Activated CD8-positive, alpha-beta memory T cell treated with anti-CD3 and anti-CD28 coated beads, Interleukin-2, amount 50 U/mL, for 48 hours (primary cell): Measurements from ENCODE around the gene NOXA1.
"Not testable (repeated sequence)": the region's sequence is repeated elsewhere in the genome, so short reads cannot be mapped to it uniquely, and the experiment has no call there.

ENCODE experiments used
- DNase-seq: peaks from one replicate; pipeline ENCODE4 v3.0.0-alpha.2; 2020

Gene NOXA1

GRCh38 chr9:137406085-137406760, 17.0 kb upstream of the NOXA1 start:
- no peak for DNase-seq

GRCh38 chr9:137406876-137407589, 16.2 kb upstream of the NOXA1 start:
- DNase-seq, result peak; percentile 84

- no peak for DNase-seq
These were observed 15.4 kb upstream of the NOXA1 start for GRCh38 chr9:137407590-137408300.

- DNase-seq, result no peak
These were observed 14.4 kb upstream of the NOXA1 start for GRCh38 chr9:137408651-137409405.

- DNase-seq, result no peak
These were observed 13.7 kb upstream of the NOXA1 start for GRCh38 chr9:137409515-137409914.

- DNase-seq, result not testable (repeated sequence)
These were observed 12.8 kb upstream of the NOXA1 start for GRCh38 chr9:137410236-137410890.

GRCh38 chr9:137410891-137411249, 12.3 kb upstream of the NOXA1 start:
- no peak for DNase-seq

GRCh38 chr9:137411260-137411644, 11.9 kb upstream of the NOXA1 start:
- no peak for DNase-seq

- DNase-seq, result peak; percentile 76
These were observed 11.4 kb upstream of the NOXA1 start for GRCh38 chr9:137411645-137412380.

GRCh38 chr9:137412431-137412830, 10.8 kb upstream of the NOXA1 start:
- no peak for DNase-seq

GRCh38 chr9:137415451-137415850, 7.7 kb upstream of the NOXA1 start:
- DNase-seq, result no peak

GRCh38 chr9:137416006-137416562, 7.1 kb upstream of the NOXA1 start:
- no peak for DNase-seq

GRCh38 chr9:137416563-137417151, 6.5 kb upstream of the NOXA1 start:
- no peak for DNase-seq

GRCh38 chr9:137417161-137418021, 5.8 kb upstream of the NOXA1 start:
- DNase-seq, result no peak

- no peak for DNase-seq
These were observed 1.2 kb upstream of the NOXA1 start for GRCh38 chr9:137421838-137422603.

- no peak for DNase-seq
These were observed 510 bp downstream of the NOXA1 start for GRCh38 chr9:137423514-137424291.

- no peak for DNase-seq
These were observed 3.0 kb downstream of the NOXA1 start for GRCh38 chr9:137426018-137426681.
